Skin epidermis (tissue), 12 donors: ENCODE data around the gene LCN2.
"Not testable (repeated sequence)": the region's sequence is repeated elsewhere in the genome, so short reads cannot be mapped to it uniquely, and the experiment has no call there.

Source experiments
- H3K27ac ChIP-seq, 21 experiments: fragments of 200-600 bp; sonication (generic) in 11 of 21; one replicate each; pipeline ENCODE4 v1.5.0; 2020; ENCODE audit warnings: mild to moderate bottlenecking in 3 of 21, inconsistent platforms in 2 of 21, moderate library complexity in 2 of 21
- H3K4me3 ChIP-seq, 7 experiments: fragments of 200-600 bp; sonication (generic) in 2 of 7; one replicate each; pipeline ENCODE4 v1.5.0; 2020; ENCODE audit warnings: inconsistent platforms in 2 of 7, mild to moderate bottlenecking in 2 of 7, moderate library complexity in 1 of 7

LCN2 gene

GRCh38 chr9:128149001-128149701, at the start of gene LCN2:
TSS of gene LCN2 (plus strand) at chr9:128149453. CDS start at chr9:128149526, 73 bp downstream.
- no peak within 1 kb of the TSS for H3K4me3 ChIP-seq
- H3K27ac ChIP-seq, result peak within 1 kb of the TSS in 8 of 21 experiments; percentile 19 to 71 (median 44)

DNA sequence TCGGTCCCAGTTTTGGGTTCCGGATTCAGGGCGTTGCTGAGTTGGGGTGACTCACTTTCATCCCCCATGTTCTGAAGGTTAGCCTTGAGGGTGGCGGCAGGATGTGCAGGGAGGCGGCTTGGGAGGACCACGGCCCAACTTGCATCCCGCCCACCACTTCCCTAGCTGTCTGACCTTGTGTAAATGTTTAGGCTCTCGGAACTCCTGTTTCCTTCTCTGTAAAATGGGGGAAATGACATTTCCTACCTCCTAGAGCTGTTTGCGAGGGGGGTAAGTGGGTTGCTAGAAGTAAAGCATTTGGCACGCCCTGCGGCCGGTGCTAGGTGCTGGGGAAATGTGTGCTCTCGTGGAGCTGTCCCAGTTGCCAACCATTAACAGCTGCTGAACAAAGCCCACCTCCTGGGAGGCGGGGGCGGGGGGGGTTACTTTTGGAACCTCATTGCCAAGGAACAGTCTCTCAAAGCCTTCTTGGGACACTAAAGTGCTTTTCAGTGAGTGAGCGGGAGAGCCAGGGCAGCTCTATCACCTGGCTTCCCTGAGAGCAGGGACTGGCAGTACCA, 49.2 kb upstream of the LCN2 start:
- Histone ChIP-seq H3K27ac (peak overlapping the region in 18 of 21 experiments; percentile 14 to 98 (median 87)), H3K4me3 (peak overlapping the region in 4 of 7 experiments; percentile 35 to 44 (median 43))

- Histone ChIP-seq H3K27ac (peak overlapping the region in 16 of 21 experiments; percentile 0 to 98 (median 88)), H3K4me3 (peak overlapping the region in 2 of 7 experiments; percentile 42 to 44)
Observed at GRCh38 chr9:128100581-128100980, 48.7 kb upstream of the LCN2 start.

DNA sequence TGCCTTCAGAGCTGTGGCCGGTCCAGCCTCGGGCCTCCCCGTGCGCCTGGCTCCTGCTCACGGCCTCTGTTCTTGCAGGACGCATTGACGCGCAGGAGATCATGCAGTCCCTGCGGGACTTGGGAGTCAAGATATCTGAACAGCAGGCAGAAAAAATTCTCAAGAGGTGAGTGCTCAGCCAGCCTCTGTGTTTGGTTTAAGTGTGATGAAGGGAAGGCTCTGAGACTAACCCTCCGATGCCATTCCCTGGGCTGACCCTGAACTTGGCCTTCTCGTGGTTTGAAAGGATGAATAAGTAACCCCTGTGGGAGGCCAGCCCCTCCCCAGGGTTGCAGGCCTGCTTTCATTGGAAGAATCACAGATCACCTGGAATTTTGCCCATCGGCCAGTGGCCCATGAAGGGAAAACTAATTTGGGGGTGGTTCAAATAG, 48.0 kb upstream of the LCN2 start:
- H3K4me3 ChIP-seq, result no peak overlapping the region
- peak overlapping the region in 6 of 21 experiments; percentile 16 to 94 (median 64) for H3K27ac ChIP-seq

- Histone ChIP-seq H3K4me3 (no peak overlapping the region), H3K27ac (peak overlapping the region in 6 of 21 experiments; percentile 14 to 94 (median 28))
Observed at GRCh38 chr9:128101690-128102089, 47.6 kb upstream of the LCN2 start.

DNA sequence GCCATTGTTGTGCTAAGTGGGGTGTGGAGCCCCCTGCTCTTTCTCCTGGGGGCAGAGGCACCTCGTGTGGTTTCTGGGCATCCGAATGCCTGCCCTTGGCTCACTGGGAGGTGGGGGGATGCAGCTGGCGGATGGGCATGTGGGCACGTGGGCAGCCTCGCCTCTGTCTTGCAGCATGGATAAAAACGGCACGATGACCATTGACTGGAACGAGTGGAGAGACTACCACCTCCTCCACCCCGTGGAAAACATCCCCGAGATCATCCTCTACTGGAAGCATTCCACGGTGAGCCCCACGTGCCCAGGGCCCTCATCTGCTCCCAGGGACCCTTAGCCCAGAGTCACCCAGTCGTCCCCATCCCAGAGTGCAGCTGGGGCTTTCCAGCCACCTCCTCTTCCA, 47.1 kb upstream of the LCN2 start:
- H3K27ac ChIP-seq, result peak overlapping the region in 3 of 21 experiments; percentile 25 to 94 (median 35)
- H3K4me3 ChIP-seq, result no peak overlapping the region

- H3K4me3 ChIP-seq, result no peak overlapping the region
- H3K27ac ChIP-seq, result peak overlapping the region in 3 of 21 experiments; percentile 1 to 25 (median 3)
Observed at GRCh38 chr9:128102861-128103588, 46.2 kb upstream of the LCN2 start.

GRCh38 chr9:128103589-128103962, 45.7 kb upstream of the LCN2 start:
- H3K4me3 ChIP-seq, result no peak overlapping the region
- peak overlapping the region in 2 of 21 experiments; percentile 1 to 22 for H3K27ac ChIP-seq

DNA sequence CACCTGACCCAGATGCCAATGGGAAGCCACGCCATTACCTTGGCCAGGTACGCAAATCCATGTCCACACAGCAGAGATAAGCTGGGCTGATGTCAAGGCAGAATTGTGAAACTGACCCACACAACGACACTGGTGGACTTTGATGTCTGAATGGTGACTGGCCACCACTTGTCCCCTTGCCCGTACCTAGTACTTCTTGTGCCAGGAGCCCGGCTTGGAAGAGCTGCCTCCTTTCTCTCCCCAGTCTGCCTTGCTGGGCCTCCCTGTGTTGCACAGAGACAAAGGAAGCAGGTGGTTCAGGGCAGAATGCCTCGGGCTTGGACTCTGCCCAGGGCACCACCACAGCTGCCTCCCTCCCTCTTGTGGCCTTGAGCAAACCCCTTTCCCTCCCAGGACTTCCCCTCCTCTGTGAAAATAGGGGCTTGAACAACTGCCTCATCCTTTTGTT, 45.1 kb upstream of the LCN2 start:
- H3K27ac ChIP-seq, result peak overlapping the region in 5 of 21 experiments; percentile 1 to 74 (median 28)
- H3K4me3 ChIP-seq, result no peak overlapping the region

DNA sequence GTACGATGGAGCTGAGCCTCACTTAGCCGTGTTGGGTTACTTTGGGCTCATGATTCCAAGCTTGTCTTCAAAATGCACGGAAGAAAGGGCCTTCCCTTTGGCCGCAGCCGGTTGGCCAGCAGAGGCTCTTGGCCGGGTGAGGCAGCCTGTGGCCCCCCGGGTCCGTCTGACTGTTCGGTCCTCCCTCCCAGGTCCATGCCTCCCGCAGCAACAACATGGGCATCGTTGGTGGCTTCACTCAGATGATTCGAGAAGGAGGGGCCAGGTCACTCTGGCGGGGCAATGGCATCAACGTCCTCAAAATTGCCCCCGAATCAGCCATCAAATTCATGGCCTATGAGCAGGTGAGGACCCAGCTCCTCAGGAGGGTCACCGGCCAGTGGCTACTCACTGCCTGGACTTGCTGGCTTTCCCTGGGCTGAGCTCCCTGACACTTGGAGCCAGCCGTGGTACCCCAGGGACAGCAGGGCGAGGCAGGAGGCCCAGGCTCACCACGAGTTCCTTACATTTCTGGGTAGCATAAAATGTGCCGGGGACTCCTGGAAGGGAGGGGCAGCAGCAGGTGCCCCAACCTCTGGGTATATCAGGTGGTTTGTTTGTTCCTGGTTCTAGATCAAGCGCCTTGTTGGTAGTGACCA, 43.6 kb upstream of the LCN2 start:
- H3K4me3 ChIP-seq, result no peak overlapping the region

DNA sequence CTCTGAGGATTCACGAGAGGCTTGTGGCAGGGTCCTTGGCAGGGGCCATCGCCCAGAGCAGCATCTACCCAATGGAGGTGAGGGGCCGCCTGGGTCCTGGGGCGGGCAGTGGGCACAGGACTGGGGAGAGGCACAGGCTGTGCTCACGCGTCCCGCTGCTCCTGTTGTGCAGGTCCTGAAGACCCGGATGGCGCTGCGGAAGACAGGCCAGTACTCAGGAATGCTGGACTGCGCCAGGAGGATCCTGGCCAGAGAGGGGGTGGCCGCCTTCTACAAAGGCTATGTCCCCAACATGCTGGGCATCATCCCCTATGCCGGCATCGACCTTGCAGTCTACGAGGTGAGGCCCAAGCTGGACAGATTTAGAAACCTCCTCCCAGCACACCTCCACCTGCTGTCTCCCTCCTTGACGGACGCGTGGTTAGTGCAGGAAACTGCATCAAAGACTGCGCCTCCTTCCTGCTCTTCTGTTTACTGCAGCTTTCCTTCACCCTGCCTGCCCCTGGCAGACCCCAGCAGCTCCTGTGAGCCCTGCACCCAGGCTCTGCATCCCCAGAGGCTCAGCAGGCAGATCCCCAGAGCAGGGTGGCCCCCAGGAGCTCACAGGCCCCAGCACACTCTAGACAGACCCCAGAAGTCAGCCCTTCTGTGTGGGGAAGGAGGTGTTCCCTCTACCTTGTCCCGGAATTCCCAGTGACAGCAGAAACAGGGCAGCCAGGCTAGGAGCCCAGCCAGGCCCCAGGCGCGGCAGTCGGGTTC, 42.9 kb upstream of the LCN2 start:
- Histone ChIP-seq H3K4me3 (no peak overlapping the region), H3K27ac (no peak overlapping the region)

More for the DNA sequence above, 43.6 kb upstream of the LCN2 start:
- peak overlapping the region in 1 of 21 experiments; percentile 3 for H3K27ac ChIP-seq

DNA sequence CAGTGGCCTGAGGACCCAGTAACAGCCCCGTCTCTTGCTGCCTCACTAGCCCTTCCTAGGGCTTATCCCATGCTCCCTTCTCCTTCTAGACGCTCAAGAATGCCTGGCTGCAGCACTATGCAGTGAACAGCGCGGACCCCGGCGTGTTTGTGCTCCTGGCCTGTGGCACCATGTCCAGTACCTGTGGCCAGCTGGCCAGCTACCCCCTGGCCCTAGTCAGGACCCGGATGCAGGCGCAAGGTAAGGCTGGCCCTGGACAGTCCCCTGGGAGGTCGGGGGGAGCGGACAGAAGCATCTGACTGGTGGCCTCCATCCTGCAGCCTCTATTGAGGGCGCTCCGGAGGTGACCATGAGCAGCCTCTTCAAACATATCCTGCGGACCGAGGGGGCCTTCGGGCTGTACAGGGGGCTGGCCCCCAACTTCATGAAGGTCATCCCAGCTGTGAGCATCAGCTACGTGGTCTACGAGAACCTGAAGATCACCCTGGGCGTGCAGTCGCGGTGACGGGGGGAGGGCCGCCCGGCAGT, 42.2 kb upstream of the LCN2 start:
- Histone ChIP-seq H3K4me3 (no peak overlapping the region), H3K27ac (no peak overlapping the region)

DNA sequence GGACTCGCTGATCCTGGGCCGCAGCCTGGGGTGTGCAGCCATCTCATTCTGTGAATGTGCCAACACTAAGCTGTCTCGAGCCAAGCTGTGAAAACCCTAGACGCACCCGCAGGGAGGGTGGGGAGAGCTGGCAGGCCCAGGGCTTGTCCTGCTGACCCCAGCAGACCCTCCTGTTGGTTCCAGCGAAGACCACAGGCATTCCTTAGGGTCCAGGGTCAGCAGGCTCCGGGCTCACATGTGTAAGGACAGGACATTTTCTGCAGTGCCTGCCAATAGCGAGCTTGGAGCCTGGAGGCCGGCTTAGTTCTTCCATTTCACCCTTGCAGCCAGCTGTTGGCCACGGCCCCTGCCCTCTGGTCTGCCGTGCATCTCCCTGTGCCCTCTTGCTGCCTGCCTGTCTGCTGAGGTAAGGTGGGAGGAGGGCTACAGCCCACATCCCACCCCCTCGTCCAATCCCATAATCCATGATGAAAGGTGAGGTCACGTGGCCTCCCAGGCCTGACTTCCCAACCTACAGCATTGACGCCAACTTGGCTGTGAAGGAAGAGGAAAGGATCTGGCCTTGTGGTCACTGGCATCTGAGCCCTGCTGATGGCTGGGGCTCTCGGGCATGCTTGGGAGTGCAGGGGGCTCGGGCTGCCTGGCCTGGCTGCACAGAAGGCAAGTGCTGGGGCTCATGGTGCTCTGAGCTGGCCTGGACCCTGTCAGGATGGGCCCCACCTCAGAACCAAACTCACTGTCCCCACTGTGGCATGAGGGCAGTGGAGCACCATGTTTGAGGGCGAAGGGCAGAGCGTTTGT, 41.6 kb upstream of the LCN2 start:
- H3K27ac ChIP-seq, result no peak overlapping the region
- H3K4me3 ChIP-seq, result no peak overlapping the region

DNA sequence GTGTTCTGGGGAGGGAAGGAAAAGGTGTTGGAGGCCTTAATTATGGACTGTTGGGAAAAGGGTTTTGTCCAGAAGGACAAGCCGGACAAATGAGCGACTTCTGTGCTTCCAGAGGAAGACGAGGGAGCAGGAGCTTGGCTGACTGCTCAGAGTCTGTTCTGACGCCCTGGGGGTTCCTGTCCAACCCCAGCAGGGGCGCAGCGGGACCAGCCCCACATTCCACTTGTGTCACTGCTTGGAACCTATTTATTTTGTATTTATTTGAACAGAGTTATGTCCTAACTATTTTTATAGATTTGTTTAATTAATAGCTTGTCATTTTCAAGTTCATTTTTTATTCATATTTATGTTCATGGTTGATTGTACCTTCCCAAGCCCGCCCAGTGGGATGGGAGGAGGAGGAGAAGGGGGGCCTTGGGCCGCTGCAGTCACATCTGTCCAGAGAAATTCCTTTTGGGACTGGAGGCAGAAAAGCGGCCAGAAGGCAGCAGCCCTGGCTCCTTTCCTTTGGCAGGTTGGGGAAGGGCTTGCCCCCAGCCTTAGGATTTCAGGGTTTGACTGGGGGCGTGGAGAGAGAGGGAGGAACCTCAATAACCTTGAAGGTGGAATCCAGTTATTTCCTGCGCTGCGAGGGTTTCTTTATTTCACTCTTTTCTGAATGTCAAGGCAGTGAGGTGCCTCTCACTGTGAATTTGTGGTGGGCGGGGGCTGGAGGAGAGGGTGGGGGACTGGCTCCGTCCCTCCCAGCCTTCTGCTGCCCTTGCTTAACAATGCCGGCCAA, 40.8 kb upstream of the LCN2 start:
- Histone ChIP-seq H3K4me3 (no peak overlapping the region), H3K27ac (no peak overlapping the region)

- H3K4me3 ChIP-seq, result no peak overlapping the region
- no peak overlapping the region for H3K27ac ChIP-seq
Observed at GRCh38 chr9:128109050-128109709, 40.1 kb upstream of the LCN2 start.

- not testable (repeated sequence) for H3K27ac ChIP-seq, H3K4me3 ChIP-seq
Observed at GRCh38 chr9:128111726-128112125, 37.5 kb upstream of the LCN2 start.
